HEK293 (cell line): Measurements from ENCODE around the gene RBM15B.

Experiments
- CTCF ChIA-PET: fragments of 350-600 bp; formaldehyde crosslinking; extraction: SDS; loops from one replicate; lab custom pipeline; 2021; ENCODE audit warnings: antibody characterized with exemption; lab: Yijun Ruan, JAX
- POLR2A ChIA-PET: fragments of 300-600 bp; formaldehyde crosslinking; extraction: SDS; loops from one replicate; lab custom pipeline; 2020; ENCODE audit warnings: antibody characterized with exemption, inconsistent platforms; lab: Yijun Ruan, JAX
- H3K27ac ChIP-seq: fragments of 200-500 bp; sonication (Bioruptor generic); 2 replicates; pipeline ENCODE4 v1.5.1; 2014; ENCODE audit warnings: low read depth, low read length, control low read depth, inconsistent platforms; ENCODE audit errors: extremely low read depth
- H3K36me3 ChIP-seq, 2 experiments: fragments of 200-500 bp in 1 of 2; sonication (Bioruptor generic) in 1 of 2; 1 replicate in 1 of 2; 2 replicates in 1 of 2; pipeline ENCODE4 v1.5.1; 2014 to 2017; ENCODE audit warnings: inconsistent platforms in 2 of 2, low read length in 2 of 2; ENCODE audit not compliant: control insufficient read depth in 2 of 2, insufficient read depth in 1 of 2
- H3K4me1 ChIP-seq: fragments of 200-500 bp; sonication (Bioruptor generic); 2 replicates; pipeline ENCODE4 v1.5.1; 2014; ENCODE audit warnings: mild to moderate bottlenecking, low read length, inconsistent platforms; ENCODE audit not compliant: control insufficient read depth, insufficient read depth
- H3K4me3 ChIP-seq: 2 replicates; pipeline ENCODE4 v1.5.1; 2011; ENCODE audit warnings: low read depth, mild to moderate bottlenecking, control low read depth, low read length, moderate library complexity
- H3K9me3 ChIP-seq: fragments of 200-500 bp; sonication (Bioruptor generic); 2 replicates; pipeline ENCODE4 v1.5.1; 2014; ENCODE audit warnings: low read depth, low read length, inconsistent platforms; ENCODE audit not compliant: control insufficient read depth, insufficient read depth
- HOXA7 ChIP-seq: sonication (generic); formaldehyde crosslinking; IDR thresholded peaks from 2 replicates; pipeline ENCODE4 v1.8.1; 2022; ENCODE audit warnings: missing genetic modification reagents, borderline replicate concordance
- HOXD13 ChIP-seq: sonication (generic); formaldehyde crosslinking; IDR thresholded peaks from 2 replicates; pipeline ENCODE4 v1.8.0; 2022; ENCODE audit warnings: missing genetic modification reagents, borderline replicate concordance
- PRDM4 ChIP-seq: fragments of 450-650 bp; formaldehyde crosslinking; IDR thresholded peaks from 2 replicates; pipeline ENCODE4 v1.5.1; 2017; ENCODE audit warnings: missing biosample characterization, missing genetic modification characterization
- TCF7L2 ChIP-seq: IDR thresholded peaks from 2 replicates; pipeline ENCODE4 v1.6.1; 2011; ENCODE audit warnings: low read depth, mild to moderate bottlenecking, inconsistent platforms, low read length, moderate library complexity, borderline replicate concordance
- ZBTB20 ChIP-seq: fragments of 450-650 bp; formaldehyde crosslinking; IDR thresholded peaks from 2 replicates; pipeline ENCODE4 v1.5.1; 2016; ENCODE audit warnings: missing biosample characterization, missing genetic modification characterization
- ZBTB48 ChIP-seq: fragments of 450-650 bp; formaldehyde crosslinking; IDR thresholded peaks from 2 replicates; pipeline ENCODE4 v1.5.1; 2016; ENCODE audit warnings: missing biosample characterization, missing genetic modification characterization
- ZBTB7A ChIP-seq: fragments of 450-650 bp; formaldehyde crosslinking; IDR thresholded peaks from 2 replicates; pipeline ENCODE4 v1.5.1; 2016; ENCODE audit warnings: low read depth, missing biosample characterization, missing genetic modification characterization
- ZBTB8A ChIP-seq: fragments of 450-650 bp; formaldehyde crosslinking; IDR thresholded peaks from 2 replicates; pipeline ENCODE4 v1.5.1; 2016; ENCODE audit warnings: missing biosample characterization, missing genetic modification characterization
- ZNF133 ChIP-seq: fragments of 450-650 bp; formaldehyde crosslinking; IDR thresholded peaks from 2 replicates; pipeline ENCODE4 v1.5.1; 2016; ENCODE audit warnings: missing biosample characterization, missing genetic modification characterization
- ZNF184 ChIP-seq: fragments of 450-650 bp; IDR thresholded peaks from 2 replicates; pipeline ENCODE4 v1.5.1; 2018; ENCODE audit warnings: missing biosample characterization, mild to moderate bottlenecking, missing genetic modification characterization
- ZNF2 ChIP-seq: fragments of 450-650 bp; formaldehyde crosslinking; IDR thresholded peaks from 2 replicates; pipeline ENCODE4 v1.5.1; 2016; ENCODE audit warnings: missing biosample characterization, missing genetic modification characterization
- ZNF510 ChIP-seq: fragments of 450-650 bp; formaldehyde crosslinking; IDR thresholded peaks from 2 replicates; pipeline ENCODE4 v1.5.1; 2018; ENCODE audit warnings: mild to moderate bottlenecking, missing genetic modification characterization, missing biosample characterization; ENCODE audit not compliant: insufficient replicate concordance
- ZNF514 ChIP-seq: fragments of 450-650 bp; formaldehyde crosslinking; IDR thresholded peaks from 2 replicates; pipeline ENCODE4 v1.5.1; 2016; ENCODE audit warnings: missing biosample characterization, missing genetic modification characterization
- ZNF549 ChIP-seq: fragments of 450-650 bp; IDR thresholded peaks from 2 replicates; pipeline ENCODE4 v1.5.1; 2018; ENCODE audit warnings: missing biosample characterization, missing genetic modification characterization, mild to moderate bottlenecking, inconsistent platforms, moderate library complexity
- ZNF560 ChIP-seq: fragments of 450-650 bp; formaldehyde crosslinking; IDR thresholded peaks from 2 replicates; pipeline ENCODE4 v1.5.1; 2017; ENCODE audit warnings: missing biosample characterization, missing genetic modification characterization, borderline replicate concordance
- ZNF561 ChIP-seq: fragments of 450-650 bp; IDR thresholded peaks from 2 replicates; pipeline ENCODE4 v1.5.1; 2018; ENCODE audit warnings: missing biosample characterization, missing genetic modification characterization, borderline replicate concordance
- ZNF701 ChIP-seq: fragments of 450-650 bp; formaldehyde crosslinking; IDR thresholded peaks from 2 replicates; pipeline ENCODE4 v1.5.1; 2016; ENCODE audit warnings: missing biosample characterization, missing genetic modification characterization
- ZNF777 ChIP-seq: fragments of 450-650 bp; formaldehyde crosslinking; IDR thresholded peaks from 2 replicates; pipeline ENCODE4 v1.5.1; 2017; ENCODE audit warnings: missing biosample characterization, missing genetic modification characterization, borderline replicate concordance
- ZNF791 ChIP-seq: fragments of 450-650 bp; formaldehyde crosslinking; IDR thresholded peaks from 2 replicates; pipeline ENCODE4 v1.5.1; 2016; ENCODE audit warnings: missing biosample characterization, missing genetic modification characterization
- ZNF792 ChIP-seq: fragments of 450-650 bp; formaldehyde crosslinking; IDR thresholded peaks from 2 replicates; pipeline ENCODE4 v1.5.1; 2016; ENCODE audit warnings: missing biosample characterization, missing genetic modification characterization
- ZSCAN16 ChIP-seq: fragments of 450-650 bp; formaldehyde crosslinking; IDR thresholded peaks from 2 replicates; pipeline ENCODE4 v1.5.1; 2016; ENCODE audit warnings: missing biosample characterization, missing genetic modification characterization
- ZXDB ChIP-seq: fragments of 450-650 bp; formaldehyde crosslinking; IDR thresholded peaks from 2 replicates; pipeline ENCODE4 v1.5.1; 2016; ENCODE audit warnings: missing biosample characterization, missing genetic modification characterization
- TF ChIP-seq, protein P1 (sequence below): fragments of 450-650 bp; formaldehyde crosslinking; IDR thresholded peaks from 2 replicates; pipeline ENCODE4 v1.5.1; 2016; ENCODE audit warnings: missing biosample characterization, missing genetic modification characterization

RBM15B gene

GRCh38 chr3:51354172-51354571 is 36.9 kb upstream of the RBM15B start (continued):
- TF ChIP-seq ZNF514 (tag by site-specific recombination) (no peak), PRDM4 (tag by site-specific recombination) (no peak), ZNF2 (tag by site-specific recombination) (no peak), ZNF791 (tag by site-specific recombination) (no peak), ZXDB (tag by site-specific recombination) (no peak), ZSCAN16 (no peak), ZNF777 (tag by site-specific recombination) (no peak), ZBTB8A (tag by site-specific recombination) (no peak)

- ChIA-PET CTCF (interaction anchor here (0.6 to 1.4 kb wide), 2 partner anchors 44 to 373 kb away, joined by 3 to 4 read pairs; no protein-coding TSS in a partner anchor), POLR2A (no interaction called here)
- H3K9me3 ChIP-seq, result no peaks in the 10 kb centered on the region
- TF ChIP-seq ZNF133 (tag by site-specific recombination), result no peak
- no peak for TF ChIP-seq HOXD13 (CRISPR knock-in tag)
- TF ChIP-seq ZNF510 (tag by site-specific recombination), result no peak
- TF ChIP-seq, protein P1, sequence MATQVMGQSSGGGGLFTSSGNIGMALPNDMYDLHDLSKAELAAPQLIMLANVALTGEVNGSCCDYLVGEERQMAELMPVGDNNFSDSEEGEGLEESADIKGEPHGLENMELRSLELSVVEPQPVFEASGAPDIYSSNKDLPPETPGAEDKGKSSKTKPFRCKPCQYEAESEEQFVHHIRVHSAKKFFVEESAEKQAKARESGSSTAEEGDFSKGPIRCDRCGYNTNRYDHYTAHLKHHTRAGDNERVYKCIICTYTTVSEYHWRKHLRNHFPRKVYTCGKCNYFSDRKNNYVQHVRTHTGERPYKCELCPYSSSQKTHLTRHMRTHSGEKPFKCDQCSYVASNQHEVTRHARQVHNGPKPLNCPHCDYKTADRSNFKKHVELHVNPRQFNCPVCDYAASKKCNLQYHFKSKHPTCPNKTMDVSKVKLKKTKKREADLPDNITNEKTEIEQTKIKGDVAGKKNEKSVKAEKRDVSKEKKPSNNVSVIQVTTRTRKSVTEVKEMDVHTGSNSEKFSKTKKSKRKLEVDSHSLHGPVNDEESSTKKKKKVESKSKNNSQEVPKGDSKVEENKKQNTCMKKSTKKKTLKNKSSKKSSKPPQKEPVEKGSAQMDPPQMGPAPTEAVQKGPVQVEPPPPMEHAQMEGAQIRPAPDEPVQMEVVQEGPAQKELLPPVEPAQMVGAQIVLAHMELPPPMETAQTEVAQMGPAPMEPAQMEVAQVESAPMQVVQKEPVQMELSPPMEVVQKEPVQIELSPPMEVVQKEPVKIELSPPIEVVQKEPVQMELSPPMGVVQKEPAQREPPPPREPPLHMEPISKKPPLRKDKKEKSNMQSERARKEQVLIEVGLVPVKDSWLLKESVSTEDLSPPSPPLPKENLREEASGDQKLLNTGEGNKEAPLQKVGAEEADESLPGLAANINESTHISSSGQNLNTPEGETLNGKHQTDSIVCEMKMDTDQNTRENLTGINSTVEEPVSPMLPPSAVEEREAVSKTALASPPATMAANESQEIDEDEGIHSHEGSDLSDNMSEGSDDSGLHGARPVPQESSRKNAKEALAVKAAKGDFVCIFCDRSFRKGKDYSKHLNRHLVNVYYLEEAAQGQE (tag by site-specific recombination), result no peak
- TF ChIP-seq ZBTB20 (tag by site-specific recombination), result no peak
- TF ChIP-seq ZBTB48 (tag by site-specific recombination), result no peak
- TF ChIP-seq ZNF701 (tag by site-specific recombination), result no peak
- TF ChIP-seq ZNF560 (tag by site-specific recombination), result no peak
- no peak for TF ChIP-seq ZNF792
- no peak for TF ChIP-seq ZBTB7A (tag by site-specific recombination)
- TF ChIP-seq TCF7L2, result no peak
- no peak for TF ChIP-seq ZNF184
- no peak for TF ChIP-seq HOXA7
- no peak for TF ChIP-seq ZNF561 (tag by site-specific recombination)
- no peak for TF ChIP-seq ZNF549 (tag by site-specific recombination)
- H3K27ac ChIP-seq, result no peak overlapping the region
- H3K4me1 ChIP-seq, result no peaks in the 10 kb centered on the region
- no peak overlapping the region for H3K4me3 ChIP-seq
- peaks cover 0 to 67% of the 10 kb centered on the region in 2 experiments; a peak in 1 of 3 replicates for H3K36me3 ChIP-seq
Observed at GRCh38 chr3:51354731-51355615, 36.1 kb upstream of the RBM15B start.
